HepG2 (cell line): ENCODE data around the gene TMBIM1. TPM values are rescaled to one million over a fixed set of nuclear protein-coding genes. Genes with fewer than 3 reads are reported as not detected.
A peak's percentile ranks its signal among the peaks of the same experiment; 100 is the strongest.

Experiments
- CENPT ChIP-seq: sonication (generic); formaldehyde crosslinking; IDR thresholded peaks from 2 replicates; pipeline ENCODE4 v1.8.0; 2022; ENCODE audit warnings: low read depth, mild to moderate bottlenecking, moderate library complexity, missing genetic modification reagents
- FOXC1 ChIP-seq: sonication (generic); formaldehyde crosslinking; IDR thresholded peaks from 2 replicates; pipeline ENCODE4 v1.8.0; 2022; ENCODE audit warnings: mild to moderate bottlenecking, missing genetic modification reagents, borderline replicate concordance
- FOXO1 ChIP-seq: sonication (generic); formaldehyde crosslinking; IDR thresholded peaks from 2 replicates; pipeline ENCODE4 v1.4.0; 2020; ENCODE audit warnings: missing genetic modification reagents
- JARID2 ChIP-seq: sonication (generic); formaldehyde crosslinking; IDR thresholded peaks from 2 replicates; pipeline ENCODE4 v1.8.1; 2023; ENCODE audit warnings: missing genetic modification reagents, inconsistent platforms; ENCODE audit not compliant: insufficient replicate concordance
- MAFF ChIP-seq: IDR thresholded peaks from 2 replicates; pipeline ENCODE4 v1.6.1; 2011; ENCODE audit warnings: low read depth, low read length, improper control_type of control experiment
- NCOA2 ChIP-seq: sonication (generic); formaldehyde crosslinking; IDR thresholded peaks from 2 replicates; pipeline ENCODE4 v1.8.0; 2022; ENCODE audit warnings: inconsistent platforms
- PPARG ChIP-seq: conservative IDR thresholded peaks from 2 replicates; pipeline ENCODE4 v1.6.1; 2016; ENCODE audit warnings: missing biosample characterization, missing genetic modification reagents
- RBM39 ChIP-seq: fragments of 200-400 bp; formaldehyde crosslinking; IDR thresholded peaks from one replicate; pipeline ENCODE4 v1.6.1; 2018; ENCODE audit warnings: antibody characterized with exemption, mild to moderate bottlenecking, low read depth, low read length; ENCODE audit not compliant: poor library complexity, severe bottlenecking
- SMAD1 ChIP-seq: sonication (generic); formaldehyde crosslinking; IDR thresholded peaks from 2 replicates; pipeline ENCODE4 v1.4.0; 2020; ENCODE audit warnings: missing genetic modification reagents, low read depth, mild to moderate bottlenecking, borderline replicate concordance
- SNAI1 ChIP-seq: sonication (generic); formaldehyde crosslinking; IDR thresholded peaks from 2 replicates; pipeline ENCODE4 v1.5.0; 2020; ENCODE audit warnings: mild to moderate bottlenecking, missing genetic modification reagents, borderline replicate concordance
- SRSF9 ChIP-seq: fragments of 200-400 bp; formaldehyde crosslinking; IDR thresholded peaks from 2 replicates; pipeline ENCODE4 v1.6.1; 2018; ENCODE audit warnings: borderline replicate concordance, mild to moderate bottlenecking, low read depth, low read length; ENCODE audit not compliant: insufficient read depth, poor library complexity, severe bottlenecking
- SRY ChIP-seq: sonication (generic); formaldehyde crosslinking; IDR thresholded peaks from 2 replicates; pipeline ENCODE4 v1.8.0; 2022; ENCODE audit warnings: mild to moderate bottlenecking, missing genetic modification reagents
- U2AF2 ChIP-seq: fragments of 200-400 bp; formaldehyde crosslinking; IDR thresholded peaks from 2 replicates; pipeline ENCODE4 v1.6.1; 2017; ENCODE audit warnings: low read depth, mild to moderate bottlenecking, low read length
- ZNF24 ChIP-seq: fragments of 450-650 bp; IDR thresholded peaks from 2 replicates; pipeline ENCODE4 v1.6.1; 2017; ENCODE audit warnings: antibody characterized with exemption, mild to moderate bottlenecking
- ZNF343 ChIP-seq: sonication (generic); formaldehyde crosslinking; IDR thresholded peaks from 2 replicates; pipeline ENCODE4 v1.4.0; 2020; ENCODE audit warnings: mild to moderate bottlenecking, missing genetic modification reagents
- ZNF619 ChIP-seq: sonication (generic); formaldehyde crosslinking; IDR thresholded peaks from 2 replicates; pipeline ENCODE4 v1.4.0; 2020; ENCODE audit warnings: mild to moderate bottlenecking, missing genetic modification reagents
- ZZZ3 ChIP-seq: sonication (generic); formaldehyde crosslinking; IDR thresholded peaks from 2 replicates; pipeline ENCODE4 v1.4.0; 2020; ENCODE audit warnings: missing genetic modification reagents, mild to moderate bottlenecking, borderline replicate concordance
- polyA plus RNA-seq, 8 experiments: library from polyadenylated mRNA; depleted of rRNA in 3 of 8; stranded (reverse) in 7 of 8; unstranded in 1 of 8; fragments of >200 nt; fragmentation: Illumina TruSeq in 4 of 8; extraction: Trizol in 4 of 8; gene quantifications; 2 replicates each; pipeline versions ENCODE4 v1.2.1 to v1.2.3, GENCODE V29; 2011 to 2016; ENCODE audit warnings: low read depth in 4 of 8, missing spikeins in 1 of 8, mixed read lengths in 1 of 8; ENCODE audit not compliant: insufficient read depth in 1 of 8
- total RNA-seq, 5 experiments: library from RNA; depleted of rRNA; stranded (reverse); fragments of >200 nt; fragmentation: Illumina TruSeq; extraction: Trizol; gene quantifications; 2 replicates each; pipeline ENCODE4 v1.2.3, GENCODE V29; 2016; ENCODE audit warnings: low read depth in 1 of 5
- TF ChIP-seq, protein P1 (sequence below): IDR thresholded peaks from 2 replicates; pipeline ENCODE4 v1.6.1; 2016
- TF ChIP-seq, protein P2 (sequence below): IDR thresholded peaks from 2 replicates; pipeline ENCODE4 v1.6.1; 2016; ENCODE audit warnings: missing genetic modification reagents, missing compliant biosample characterization
- TF ChIP-seq, protein P3 (sequence below): sonication (generic); formaldehyde crosslinking; conservative IDR thresholded peaks from 2 replicates; pipeline ENCODE4 v1.8.0; 2022; ENCODE audit warnings: mild to moderate bottlenecking, moderate library complexity, missing genetic modification reagents
- TF ChIP-seq, protein P4 (sequence below): sonication (generic); formaldehyde crosslinking; IDR thresholded peaks from 2 replicates; pipeline ENCODE4 v1.4.0; 2020; ENCODE audit warnings: mild to moderate bottlenecking, missing genetic modification reagents
- TF ChIP-seq, protein P5 (sequence below): sonication (generic); formaldehyde crosslinking; IDR thresholded peaks from 2 replicates; pipeline ENCODE4 v1.4.0; 2020; ENCODE audit warnings: missing genetic modification reagents, low read depth, mild to moderate bottlenecking, borderline replicate concordance
- TF ChIP-seq, protein P6 (sequence below): sonication (generic); formaldehyde crosslinking; IDR thresholded peaks from 2 replicates; pipeline ENCODE4 v1.5.0; 2020; ENCODE audit warnings: mild to moderate bottlenecking, missing genetic modification reagents

TMBIM1 gene
- total and polyA plus RNA-seq, 2 of the 13 experiments (the other 11 are each of a cell fraction or from before 2014, with no cell fraction given), result 127 to 139 TPM

DNA sequence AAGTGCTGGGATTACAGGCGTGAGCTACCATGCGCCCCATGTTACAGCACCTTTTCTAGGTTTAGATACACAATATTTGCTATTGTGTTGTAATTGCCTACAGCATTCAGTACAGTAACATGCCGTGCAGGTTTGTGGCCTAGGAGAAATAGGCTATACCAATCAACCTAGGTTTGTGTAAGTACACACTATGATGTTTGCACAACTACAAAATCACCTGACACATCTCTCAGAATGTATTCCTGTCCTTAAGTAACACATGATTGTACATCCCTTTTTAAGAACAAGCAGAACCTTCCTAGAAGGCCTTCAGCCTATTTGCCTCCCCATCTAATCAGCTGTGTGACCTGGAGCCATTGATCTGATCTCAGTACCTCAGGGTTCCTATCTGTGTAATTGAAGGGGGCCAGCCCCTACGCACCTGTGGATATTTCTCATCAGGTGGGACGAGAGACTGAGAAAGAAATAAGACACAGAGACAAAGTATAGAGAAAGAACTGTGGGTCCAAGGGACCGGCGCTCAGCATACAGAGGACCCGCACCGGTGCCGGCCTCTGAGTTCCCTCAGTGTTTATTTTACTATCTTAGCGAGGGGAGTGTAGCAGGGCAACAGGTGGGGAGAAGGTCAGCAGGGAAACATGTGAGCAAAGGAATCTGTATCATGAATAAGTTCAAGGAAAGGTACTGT lies 18.7 kb upstream of the TMBIM1 start (continued):
- TF ChIP-seq, protein P1, sequence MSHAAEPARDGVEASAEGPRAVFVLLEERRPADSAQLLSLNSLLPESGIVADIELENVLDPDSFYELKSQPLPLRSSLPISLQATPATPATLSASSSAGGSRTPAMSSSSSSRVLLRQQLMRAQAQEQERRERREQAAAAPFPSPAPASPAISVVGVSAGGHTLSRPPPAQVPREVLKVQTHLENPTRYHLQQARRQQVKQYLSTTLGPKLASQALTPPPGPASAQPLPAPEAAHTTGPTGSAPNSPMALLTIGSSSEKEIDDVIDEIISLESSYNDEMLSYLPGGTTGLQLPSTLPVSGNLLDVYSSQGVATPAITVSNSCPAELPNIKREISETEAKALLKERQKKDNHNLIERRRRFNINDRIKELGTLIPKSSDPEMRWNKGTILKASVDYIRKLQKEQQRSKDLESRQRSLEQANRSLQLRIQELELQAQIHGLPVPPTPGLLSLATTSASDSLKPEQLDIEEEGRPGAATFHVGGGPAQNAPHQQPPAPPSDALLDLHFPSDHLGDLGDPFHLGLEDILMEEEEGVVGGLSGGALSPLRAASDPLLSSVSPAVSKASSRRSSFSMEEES, result no peak; the same call in 1 of the 2 replicates
- no peak for TF ChIP-seq FOXC1 (CRISPR knock-in tag)
- no peak for TF ChIP-seq RBM39
- TF ChIP-seq, protein P2, sequence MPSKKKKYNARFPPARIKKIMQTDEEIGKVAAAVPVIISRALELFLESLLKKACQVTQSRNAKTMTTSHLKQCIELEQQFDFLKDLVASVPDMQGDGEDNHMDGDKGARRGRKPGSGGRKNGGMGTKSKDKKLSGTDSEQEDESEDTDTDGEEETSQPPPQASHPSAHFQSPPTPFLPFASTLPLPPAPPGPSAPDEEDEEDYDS (CRISPR knock-in tag), result no peak
- TF ChIP-seq SNAI1 (CRISPR knock-in tag), result no peak
- TF ChIP-seq ZNF343 (CRISPR knock-in tag), result no peak
- TF ChIP-seq, protein P3, sequence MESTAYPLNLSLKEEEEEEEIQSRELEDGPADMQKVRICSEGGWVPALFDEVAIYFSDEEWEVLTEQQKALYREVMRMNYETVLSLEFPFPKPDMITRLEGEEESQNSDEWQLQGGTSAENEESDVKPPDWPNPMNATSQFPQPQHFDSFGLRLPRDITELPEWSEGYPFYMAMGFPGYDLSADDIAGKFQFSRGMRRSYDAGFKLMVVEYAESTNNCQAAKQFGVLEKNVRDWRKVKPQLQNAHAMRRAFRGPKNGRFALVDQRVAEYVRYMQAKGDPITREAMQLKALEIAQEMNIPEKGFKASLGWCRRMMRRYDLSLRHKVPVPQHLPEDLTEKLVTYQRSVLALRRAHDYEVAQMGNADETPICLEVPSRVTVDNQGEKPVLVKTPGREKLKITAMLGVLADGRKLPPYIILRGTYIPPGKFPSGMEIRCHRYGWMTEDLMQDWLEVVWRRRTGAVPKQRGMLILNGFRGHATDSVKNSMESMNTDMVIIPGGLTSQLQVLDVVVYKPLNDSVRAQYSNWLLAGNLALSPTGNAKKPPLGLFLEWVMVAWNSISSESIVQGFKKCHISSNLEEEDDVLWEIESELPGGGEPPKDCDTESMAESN (CRISPR knock-in tag), result 0 out of 2 replicates have a peak, but pooled peaks have one; percentile 24
- no peak for TF ChIP-seq ZNF24
- no peak for TF ChIP-seq U2AF2
- no peak for TF ChIP-seq ZNF619 (CRISPR knock-in tag)
- TF ChIP-seq CENPT (CRISPR knock-in tag), result no peak
- no peak for TF ChIP-seq MAFF
- TF ChIP-seq, protein P4, sequence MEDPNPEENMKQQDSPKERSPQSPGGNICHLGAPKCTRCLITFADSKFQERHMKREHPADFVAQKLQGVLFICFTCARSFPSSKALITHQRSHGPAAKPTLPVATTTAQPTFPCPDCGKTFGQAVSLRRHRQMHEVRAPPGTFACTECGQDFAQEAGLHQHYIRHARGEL, result no peak
- TF ChIP-seq, protein P5, sequence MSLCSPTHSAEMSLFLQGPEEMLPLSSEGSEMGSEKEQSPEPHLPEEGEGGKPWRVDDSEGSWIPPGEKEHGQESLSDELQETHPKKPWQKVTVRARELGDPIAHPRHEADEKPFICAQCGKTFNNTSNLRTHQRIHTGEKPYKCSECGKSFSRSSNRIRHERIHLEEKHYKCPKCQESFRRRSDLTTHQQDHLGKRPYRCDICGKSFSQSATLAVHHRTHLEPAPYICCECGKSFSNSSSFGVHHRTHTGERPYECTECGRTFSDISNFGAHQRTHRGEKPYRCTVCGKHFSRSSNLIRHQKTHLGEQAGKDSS (CRISPR knock-in tag), result no peak
- no peak for TF ChIP-seq NCOA2 (CRISPR knock-in tag)
- no peak for TF ChIP-seq ZZZ3
- TF ChIP-seq SRY, result no peak
- peak; percentile 69 for TF ChIP-seq PPARG (CRISPR knock-in tag)
- no peak for TF ChIP-seq SRSF9
- TF ChIP-seq FOXO1 (CRISPR knock-in tag), result peak; percentile 15; the same call in 1 of the 2 replicates
- no peak for TF ChIP-seq JARID2 (CRISPR knock-in tag)
- TF ChIP-seq, protein P6, sequence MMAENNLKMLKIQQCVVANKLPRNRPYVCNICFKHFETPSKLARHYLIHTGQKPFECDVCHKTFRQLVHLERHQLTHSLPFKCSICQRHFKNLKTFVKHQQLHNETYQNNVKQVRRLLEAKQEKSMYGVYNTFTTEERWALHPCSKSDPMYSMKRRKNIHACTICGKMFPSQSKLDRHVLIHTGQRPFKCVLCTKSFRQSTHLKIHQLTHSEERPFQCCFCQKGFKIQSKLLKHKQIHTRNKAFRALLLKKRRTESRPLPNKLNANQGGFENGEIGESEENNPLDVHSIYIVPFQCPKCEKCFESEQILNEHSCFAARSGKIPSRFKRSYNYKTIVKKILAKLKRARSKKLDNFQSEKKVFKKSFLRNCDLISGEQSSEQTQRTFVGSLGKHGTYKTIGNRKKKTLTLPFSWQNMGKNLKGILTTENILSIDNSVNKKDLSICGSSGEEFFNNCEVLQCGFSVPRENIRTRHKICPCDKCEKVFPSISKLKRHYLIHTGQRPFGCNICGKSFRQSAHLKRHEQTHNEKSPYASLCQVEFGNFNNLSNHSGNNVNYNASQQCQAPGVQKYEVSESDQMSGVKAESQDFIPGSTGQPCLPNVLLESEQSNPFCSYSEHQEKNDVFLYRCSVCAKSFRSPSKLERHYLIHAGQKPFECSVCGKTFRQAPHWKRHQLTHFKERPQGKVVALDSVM (CRISPR knock-in tag), result 0 out of 2 replicates have a peak, but pooled peaks have one; percentile 7
- TF ChIP-seq SMAD1, result no peak
